22Rv1 (cell line): ENCODE data around the gene XAGE1B.
"Not testable (repeated sequence)": the region's sequence is repeated elsewhere in the genome, so short reads cannot be mapped to it uniquely, and the experiment has no call there.

Experiments used
- ZFX ChIP-seq: fragments of 450-650 bp; IDR thresholded peaks from 2 replicates; pipeline ENCODE4 v1.6.1; 2017; ENCODE audit warnings: antibody characterized with exemption, borderline replicate concordance
- TF ChIP-seq, protein P1 (sequence below): fragments of 450-650 bp; IDR thresholded peaks from 2 replicates; pipeline ENCODE4 v1.5.1; 2017; ENCODE audit warnings: mild to moderate bottlenecking

DNA sequence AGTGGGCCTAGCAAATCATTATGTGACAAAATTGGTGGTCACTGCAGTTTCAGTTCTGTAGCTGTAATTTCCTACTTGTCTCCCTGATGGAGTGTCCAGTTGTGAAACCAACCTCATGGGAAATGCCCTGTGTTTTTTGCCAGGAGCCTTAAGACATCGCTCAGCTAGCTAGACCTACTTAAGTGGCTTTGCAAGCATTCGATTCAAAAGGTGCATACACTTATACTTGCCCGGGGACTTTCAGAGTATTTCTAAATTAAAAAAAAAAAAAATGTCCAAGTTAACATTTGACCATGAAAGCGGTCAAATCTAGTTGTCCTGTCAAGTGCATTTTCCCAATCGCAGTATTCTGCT lies 20.5 kb downstream of the XAGE1B start:
- TF ChIP-seq, protein P1, sequence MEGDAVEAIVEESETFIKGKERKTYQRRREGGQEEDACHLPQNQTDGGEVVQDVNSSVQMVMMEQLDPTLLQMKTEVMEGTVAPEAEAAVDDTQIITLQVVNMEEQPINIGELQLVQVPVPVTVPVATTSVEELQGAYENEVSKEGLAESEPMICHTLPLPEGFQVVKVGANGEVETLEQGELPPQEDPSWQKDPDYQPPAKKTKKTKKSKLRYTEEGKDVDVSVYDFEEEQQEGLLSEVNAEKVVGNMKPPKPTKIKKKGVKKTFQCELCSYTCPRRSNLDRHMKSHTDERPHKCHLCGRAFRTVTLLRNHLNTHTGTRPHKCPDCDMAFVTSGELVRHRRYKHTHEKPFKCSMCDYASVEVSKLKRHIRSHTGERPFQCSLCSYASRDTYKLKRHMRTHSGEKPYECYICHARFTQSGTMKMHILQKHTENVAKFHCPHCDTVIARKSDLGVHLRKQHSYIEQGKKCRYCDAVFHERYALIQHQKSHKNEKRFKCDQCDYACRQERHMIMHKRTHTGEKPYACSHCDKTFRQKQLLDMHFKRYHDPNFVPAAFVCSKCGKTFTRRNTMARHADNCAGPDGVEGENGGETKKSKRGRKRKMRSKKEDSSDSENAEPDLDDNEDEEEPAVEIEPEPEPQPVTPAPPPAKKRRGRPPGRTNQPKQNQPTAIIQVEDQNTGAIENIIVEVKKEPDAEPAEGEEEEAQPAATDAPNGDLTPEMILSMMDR = not testable (repeated sequence)
- not testable (repeated sequence) for TF ChIP-seq ZFX
